GM03348 (cell line): Measurements from ENCODE around the gene MNT.

Experiments
- DNase-seq: peaks from one replicate; pipeline ENCODE4 v3.0.0; 2012; ENCODE audit warnings: low spot score

Gene MNT

DNA sequence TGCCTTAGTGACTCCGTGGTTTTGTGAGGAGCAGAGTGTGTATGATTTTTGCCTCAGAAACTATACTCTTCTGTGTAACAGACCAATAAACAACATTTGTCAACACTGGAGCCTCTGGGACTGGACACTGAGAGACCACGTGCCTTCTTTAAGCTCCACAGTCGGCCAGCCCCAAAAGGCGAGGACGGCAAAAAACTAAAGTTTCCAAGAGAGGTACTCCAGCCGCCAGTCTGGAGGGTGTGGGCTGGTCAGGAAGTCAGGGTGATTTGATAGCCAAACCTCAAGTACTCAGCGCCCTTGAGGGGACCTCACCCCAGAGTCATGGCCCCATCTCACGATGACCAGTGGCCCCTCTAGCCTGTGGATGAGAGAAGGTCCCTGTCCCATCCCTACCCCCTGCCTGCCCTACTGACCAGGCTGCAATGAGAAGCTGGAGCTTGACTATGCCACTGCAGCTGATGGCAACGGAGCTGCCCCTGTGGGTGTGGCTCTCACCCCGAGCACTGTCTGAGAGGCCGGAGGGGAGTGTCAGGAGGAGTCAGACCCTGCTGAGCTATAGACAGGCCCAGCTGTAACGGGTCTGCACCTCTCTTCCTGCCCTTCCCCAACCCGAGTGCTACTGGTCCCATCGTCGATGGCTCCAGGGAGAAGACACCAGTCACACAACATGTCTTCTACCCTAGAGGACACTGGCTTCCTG lies 19.8 kb downstream of the MNT start:
- DNase-seq, result no peak

DNA sequence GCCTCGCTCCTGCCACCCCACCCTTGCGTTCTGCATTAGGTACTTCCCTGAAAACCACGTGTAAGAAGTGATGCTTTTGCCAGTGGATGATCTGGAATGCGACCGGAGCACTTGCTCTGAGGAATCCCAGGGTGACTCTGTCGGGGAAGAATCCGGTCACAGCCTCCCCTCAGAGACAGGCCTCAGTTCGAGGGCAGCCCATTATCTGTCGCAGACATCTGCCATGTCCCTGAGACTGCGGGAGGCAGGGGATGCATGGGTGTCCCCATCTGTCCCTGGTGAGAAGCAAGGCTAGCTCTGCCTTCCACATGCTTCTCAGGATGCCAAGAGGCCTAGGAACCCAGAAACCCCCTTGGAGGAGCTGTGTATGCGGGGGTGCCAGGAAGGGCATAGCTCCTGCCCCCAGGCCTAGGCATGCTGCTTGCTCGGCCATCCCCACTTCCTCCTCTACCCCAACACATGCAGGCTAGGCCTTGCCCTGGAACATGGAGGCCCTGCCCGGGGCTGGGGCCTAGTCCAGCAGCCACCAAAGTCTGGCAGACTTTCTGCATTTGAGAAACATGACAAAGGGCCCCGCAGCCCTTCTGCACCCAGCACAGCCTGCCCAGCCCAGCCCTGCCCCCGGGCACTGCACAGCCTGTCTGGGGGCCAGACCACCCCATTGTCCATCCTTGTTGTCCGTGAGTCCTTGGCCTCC lies 20.5 kb downstream of the MNT start:
- no peak for DNase-seq

DNA sequence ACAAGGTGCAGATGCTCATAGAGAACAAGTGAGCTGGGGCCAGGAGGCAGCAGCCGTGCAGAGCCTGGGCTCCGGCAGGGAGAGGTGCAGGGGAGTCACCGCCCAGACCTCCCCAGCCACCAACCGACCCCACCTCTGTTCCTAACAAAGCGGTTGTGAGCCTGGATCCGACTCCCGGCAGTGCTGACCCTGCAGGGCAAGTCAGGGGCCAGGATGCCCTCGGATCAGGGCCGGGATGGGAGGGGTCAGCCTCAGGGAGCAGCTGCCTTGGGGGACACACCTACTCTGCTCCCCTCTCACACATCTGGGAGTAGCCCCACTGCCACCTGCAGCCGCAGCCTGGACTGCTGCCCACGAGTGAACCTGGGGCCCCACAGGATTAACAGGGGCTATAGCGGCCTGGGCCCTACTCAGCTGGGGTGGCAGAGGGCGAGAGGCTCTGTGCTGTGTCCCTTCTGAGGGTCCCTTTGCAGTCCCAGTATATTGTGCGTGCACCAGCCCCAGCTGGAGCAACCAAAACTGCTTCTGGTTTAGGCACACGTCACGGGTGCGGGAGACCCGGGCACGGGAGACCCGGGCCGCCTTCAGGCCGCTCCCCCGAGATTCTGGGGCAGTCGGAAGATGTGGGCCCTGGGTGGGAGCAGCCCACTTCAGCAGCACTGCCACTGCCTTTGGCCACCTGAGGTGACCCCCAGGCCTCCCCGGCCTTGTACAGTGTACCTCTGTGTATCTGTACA lies 21.2 kb downstream of the MNT start:
- DNase-seq, result no peak

DNA sequence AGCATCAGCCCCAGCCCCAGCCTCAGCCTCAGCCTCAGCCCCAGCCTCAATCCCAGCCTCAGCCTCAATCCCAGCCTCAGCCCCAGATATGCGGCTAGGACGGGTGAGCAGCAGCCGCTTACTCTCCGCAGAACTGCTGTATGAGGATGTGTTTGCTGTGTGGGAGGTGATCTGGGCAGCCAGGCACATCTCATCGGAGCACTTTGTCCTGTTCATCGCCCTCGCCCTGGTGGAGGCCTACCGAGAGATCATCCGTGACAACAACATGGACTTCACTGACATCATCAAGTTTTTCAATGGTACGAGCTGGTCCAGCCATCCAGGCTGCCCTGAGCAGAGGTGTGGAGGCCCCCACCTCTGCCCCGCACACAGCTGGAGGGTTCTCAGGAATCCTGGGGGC lies 22.0 kb downstream of the MNT start:
- no peak for DNase-seq

DNA sequence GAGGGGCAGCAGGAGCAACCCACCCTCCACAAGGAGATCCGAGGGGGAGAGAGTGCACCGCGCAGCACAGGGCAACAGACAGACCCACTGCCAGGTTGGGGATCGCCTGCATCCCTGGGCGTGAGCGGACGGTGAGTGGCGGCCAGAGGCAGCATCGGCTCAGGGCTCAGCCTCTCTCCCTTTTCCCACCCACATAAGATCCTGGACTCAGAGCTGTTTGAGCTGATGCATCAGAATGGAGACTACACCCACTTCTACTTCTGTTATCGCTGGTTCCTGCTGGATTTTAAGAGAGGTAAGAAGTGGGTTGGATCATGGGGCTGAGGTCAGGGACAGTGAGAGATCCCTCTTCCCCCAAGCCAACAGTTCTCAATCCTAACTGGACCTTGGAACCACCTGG lies 23.2 kb downstream of the MNT start:
- no peak for DNase-seq

DNA sequence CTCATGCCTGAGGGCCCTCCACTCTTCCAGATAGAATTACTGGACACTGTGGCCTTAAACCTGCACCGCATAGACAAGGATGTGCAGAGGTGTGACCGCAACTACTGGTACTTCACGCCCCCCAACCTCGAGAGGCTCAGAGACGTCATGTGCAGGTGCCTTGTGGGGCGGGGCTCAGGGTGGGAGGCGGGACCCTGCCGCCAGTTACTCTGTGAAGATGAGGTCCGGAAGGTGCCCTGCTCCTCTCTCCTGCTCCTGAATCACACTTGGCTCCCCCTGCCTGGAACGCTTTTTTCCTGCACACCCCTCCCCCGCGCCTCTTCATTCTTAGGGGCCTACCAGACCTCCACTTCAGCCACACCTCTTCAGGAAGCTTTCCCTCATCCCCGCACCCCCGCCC lies 24.8 kb downstream of the MNT start:
- DNase-seq, result no peak

DNA sequence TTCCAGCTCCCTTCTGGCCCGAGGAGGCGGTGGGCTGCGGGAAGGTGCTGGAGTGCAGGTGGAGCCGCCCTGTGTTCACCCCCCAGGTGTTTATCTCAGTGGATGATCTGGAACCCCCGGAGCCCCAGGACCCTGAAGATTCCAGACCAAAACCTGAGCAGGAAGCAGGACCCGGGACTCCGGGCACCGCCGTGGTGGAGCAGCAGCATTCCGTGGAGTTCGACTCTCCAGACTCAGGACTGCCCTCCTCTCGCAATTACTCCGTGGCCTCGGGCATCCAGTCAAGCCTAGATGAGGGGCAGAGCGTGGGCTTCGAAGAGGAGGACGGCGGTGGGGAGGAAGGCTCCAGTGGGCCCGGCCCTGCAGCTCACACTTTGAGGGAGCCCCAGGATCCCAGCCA lies 25.5 kb downstream of the MNT start:
- DNase-seq, result no peak

DNA sequence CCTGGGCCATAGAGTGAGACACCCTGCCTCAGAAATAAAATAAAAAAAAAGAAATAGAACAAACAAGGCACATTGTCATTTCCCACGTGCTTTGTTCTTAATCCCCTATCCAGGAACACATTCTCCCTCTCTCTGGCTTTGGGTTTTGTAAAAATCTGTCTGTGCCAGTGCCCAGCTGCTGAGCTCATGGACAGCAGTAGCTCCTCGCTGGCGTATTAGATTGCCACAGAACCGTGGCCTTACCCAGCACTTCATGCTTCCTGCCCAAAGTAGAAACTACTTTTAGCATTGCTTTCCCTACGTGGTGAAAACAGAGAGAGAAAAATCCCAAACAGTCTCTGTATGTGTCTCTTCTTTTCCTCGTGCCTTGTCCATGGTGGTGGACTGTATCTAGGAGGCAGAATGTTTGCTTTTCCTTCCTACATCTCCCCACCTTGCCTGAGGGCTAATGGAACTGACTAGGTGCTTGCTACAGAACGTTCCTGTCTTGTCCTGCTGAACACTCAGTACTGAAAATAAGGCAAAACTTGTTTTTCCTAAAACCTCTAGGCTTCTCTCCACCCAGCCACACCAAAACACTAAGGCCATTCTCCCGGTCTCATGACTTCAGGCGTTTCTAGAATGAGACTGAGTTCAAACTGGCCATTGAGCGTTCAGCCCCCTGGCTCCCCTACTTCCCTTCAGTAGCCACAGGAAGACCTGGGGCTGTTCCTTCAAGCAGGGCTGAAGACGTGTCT lies 26.1 kb downstream of the MNT start:
- DNase-seq, result no peak

DNA sequence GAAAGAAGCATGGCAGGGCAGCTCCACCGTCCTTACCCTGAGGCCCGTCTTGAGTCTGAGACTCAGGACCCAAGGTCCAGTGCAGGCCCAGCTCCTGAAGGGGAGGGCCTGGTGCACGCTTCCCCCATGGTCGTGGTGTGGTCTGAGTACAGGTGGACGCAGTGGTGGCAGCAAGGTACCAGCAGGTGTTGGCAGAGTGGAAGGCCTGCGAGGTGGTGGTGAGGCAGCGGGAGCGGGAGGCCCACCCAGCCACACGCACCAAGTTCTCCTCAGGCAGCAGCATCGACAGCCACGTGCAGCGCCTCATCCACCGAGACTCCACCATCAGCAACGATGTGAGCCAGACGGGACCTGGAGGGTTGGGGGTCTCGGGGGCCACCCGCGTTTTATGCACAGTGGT lies 27.7 kb downstream of the MNT start:
- DNase-seq, result no peak

DNA sequence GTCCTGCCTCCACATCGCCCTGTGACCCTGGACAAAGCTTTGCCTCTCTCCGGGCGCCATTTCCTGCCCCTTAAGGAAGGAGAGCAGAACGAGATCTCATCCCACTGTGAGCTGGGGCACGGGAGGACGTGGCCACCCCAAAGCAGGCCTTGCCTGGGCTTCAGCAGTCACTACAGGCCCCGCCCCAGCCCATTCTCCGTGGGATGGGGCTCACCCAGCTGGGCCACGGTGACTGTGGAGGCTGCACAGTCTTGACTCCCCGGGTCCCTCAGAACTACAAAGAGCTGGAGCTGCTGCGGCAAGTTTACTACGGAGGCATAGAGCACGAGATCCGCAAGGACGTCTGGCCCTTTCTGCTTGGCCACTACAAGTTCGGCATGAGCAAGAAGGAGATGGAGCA lies 28.2 kb downstream of the MNT start:
- no peak for DNase-seq

DNA sequence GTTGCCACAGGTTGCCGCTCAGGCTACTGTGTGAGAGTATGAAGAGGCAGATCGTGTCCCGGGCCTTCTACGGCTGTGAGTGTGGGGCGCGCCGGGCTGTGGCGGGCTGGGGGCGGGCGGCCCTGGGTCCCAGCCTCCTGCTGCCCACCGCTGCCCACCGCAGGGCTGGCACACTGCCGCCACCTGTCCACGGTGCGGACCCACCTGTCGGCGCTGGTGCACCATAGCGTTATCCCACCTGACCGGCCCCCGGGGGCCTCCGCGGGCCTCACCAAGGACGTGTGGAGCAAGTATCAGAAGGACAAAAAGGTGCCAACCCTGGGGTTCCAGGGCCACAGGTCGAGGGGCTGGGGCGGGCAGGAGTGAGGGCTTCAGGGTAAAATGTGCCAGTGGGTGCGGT lies 28.7 kb downstream of the MNT start:
- no peak for DNase-seq

DNA sequence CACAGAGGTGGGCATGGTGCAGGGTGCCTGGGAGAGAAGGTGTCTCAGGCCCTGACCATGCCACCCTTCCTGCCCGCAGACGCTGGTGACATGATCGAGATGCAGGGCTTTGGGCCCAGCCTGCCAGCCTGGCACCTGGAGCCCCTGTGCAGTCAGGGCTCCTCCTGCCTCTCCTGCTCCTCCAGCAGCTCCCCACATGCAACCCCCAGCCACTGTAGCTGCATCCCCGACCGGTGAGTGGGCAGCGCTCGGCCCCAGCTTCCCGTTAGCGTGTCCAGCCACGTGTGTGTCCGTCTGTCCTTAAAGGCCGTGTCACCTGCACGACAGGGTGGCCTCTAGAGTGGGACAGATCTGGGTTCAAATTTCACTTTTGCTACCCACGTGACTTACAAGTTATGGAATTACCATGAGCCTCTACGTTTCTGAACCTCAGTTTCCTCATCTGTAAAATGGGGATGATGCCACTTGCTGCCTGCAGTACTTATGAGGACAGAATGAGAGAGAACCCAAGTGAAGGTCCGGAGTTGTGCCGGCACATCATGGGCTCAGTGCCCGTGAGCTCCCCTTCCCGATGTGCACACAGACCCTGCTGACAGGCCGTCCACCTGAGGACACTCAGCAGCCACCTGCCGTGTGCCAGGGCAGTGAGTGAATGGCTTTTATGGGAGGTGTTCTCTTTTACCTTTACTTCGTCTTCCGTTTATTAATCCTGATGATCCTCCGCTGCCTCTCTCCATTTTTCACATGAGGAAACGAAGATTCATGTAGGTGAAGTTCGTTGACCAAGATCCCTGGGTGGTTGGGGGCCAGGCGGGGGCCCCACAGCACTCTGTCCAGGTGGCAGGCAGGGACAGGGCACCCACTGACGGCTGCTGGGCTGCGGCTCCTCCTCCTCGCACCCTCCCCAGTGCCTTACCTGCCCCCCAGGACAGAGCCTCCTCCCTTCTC lies 29.4 kb downstream of the MNT start:
- DNase-seq, result no peak

DNA sequence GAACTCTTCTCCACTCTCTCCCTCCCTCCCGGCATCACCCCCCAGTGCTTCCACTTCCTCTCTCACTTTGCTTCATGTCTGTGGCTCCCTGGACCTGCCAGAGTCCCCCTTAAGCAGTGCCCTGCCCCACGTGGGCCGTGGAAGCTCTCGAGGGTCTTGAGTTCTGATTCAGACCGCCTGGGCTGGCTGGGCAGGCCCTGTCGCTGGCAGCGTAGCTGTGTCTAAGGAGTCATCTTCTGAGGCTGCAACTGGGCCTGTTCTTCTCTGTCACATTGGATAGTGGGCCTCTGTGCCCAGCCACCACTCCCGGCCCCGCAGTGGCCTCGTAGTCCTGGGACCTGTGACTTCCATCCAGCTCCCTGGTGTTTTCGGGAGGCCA lies 30.7 kb downstream of the MNT start:
- no peak for DNase-seq

DNA sequence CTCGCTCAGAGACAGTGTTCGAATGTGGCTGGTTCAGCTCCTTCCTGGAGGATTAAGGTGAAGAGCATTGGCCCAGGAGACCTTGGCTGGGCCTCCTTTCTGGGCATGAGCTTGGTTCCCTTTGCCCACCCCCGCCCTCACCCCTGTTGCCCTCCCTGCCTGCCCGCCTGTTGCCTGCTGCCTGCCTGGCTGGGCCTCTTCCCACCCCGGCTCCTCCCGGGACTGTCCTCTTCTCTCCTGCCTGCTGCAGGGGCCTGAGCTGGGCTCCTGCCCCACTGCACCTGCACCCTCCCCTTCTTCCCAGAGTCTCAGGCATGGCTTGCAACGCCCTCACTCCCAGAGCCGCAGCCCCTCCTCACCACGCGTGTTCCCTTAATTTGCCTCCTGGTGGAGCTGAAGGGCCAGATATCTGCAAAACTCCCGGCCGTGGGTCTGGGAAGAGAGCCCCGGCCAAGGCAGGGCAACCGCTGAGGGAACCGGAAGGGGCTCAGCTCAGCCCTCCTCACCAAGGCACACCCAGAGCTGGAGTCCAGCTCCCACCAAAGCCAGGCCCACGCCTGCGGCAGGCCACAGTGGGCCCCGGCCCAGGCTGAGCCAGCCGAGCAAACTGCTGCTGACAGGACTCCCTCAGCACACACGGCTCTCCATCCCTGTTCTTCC lies 31.2 kb downstream of the MNT start:
- DNase-seq, result no peak

DNA sequence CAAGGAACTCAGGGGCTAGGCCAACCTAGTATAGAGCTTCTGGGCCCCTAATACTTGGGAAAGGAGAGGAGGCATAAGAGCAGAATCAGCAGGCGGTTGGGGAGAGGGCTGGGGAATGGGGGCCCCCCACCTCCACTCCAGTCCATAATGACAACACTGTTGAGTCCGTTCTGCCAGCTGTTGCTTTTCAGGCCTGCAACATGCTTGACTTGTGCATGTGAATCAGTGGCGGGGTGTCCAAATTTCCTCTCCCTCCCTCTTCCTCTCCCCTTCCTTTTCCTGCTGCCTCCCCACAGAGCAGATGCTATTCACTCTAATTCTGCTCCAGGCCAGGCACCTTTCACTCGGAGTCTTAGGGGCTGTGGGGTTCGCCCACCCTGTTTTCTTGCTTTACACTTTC lies 31.8 kb downstream of the MNT start:
- no peak for DNase-seq

DNA sequence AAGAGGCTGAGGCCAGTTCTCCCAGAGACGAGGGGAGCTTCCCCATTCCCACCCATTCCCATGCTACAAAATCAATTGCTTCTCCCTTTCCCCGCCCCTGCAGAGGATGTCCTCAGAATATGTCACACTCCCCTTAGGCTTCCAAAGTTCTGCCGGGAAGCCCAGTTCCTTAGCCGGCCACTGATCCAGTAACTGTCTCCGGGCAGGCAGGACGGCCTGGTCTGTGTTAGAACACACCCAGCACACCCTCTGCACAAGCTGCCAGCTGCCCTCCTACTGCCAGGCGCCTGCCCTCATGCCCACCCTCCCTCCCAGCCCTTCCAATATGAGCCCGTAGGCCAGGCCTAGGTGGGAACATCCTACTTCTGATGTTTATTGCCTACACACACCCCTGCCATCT lies 32.5 kb downstream of the MNT start:
- DNase-seq, result no peak

DNA sequence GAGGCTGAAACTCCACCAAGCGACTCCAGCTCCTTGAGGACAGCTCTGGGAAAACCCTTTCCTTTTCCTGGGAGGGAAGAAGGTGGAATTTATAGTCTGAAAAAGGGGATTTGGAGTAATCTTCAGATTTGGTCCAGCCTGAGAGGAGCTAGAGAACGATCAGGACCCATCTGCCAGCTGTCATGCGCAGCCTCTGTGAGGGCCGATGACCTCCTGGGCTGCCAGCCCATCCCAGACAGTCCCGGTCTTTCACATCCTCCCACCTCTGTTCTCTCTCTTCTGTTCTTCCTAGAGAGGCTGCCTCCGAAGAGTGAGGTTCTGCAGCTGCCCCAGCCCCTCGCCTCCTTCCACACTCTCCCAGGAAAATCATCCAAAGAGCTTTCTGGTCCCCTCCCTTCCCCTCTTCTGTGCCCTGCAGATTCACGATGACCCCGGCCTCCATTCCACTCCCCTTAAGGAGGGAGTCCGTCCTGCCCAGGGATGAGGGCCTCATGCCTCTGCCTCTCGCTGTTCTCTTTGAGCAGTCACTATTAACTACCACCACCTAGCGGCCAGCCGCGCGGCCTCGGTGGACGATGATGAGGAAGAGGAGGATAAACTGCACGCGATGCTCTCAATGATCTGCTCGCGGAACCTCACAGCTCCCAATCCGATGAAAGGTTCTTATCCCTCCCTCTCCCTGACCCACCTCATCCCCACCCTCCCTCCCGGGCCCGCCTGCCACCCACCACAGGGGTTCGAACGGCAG lies 33.9 kb downstream of the MNT start:
- DNase-seq, result no peak

DNA sequence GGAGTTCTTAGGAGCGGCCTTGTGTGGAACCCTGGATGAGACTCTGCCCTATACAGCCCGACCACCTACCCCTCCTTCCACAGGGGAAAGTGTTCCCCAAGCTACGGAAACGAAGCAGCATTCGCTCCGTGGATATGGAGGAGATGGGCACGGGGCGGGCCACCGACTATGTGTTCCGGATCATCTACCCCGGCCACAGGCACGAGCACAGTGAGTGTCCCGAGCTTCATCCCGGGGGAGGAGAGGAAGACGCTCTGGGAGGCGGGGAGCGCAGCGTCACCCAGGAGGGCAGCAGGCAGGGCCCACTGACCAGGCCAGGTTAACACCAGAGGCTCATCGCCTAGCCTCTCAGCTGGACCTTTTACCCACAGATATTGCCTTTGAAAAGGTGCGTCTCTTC lies 35.7 kb downstream of the MNT start:
- no peak for DNase-seq

DNA sequence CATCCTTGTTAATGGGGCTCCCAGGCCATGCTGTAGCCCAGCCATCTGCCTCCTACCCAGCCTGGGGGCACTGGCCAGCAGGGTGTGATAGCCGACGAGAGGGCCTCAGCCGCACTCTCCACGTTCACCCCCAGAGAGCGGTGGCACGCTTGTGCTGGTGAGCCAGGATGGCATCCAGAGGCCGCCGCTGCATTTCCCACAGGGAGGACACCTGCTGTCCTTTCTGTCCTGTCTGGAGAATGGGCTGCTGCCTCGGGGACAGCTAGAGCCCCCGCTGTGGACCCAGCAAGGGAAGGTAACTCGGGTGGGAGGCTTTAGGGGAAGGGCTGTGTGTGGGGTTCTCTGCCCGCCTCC lies 36.1 kb downstream of the MNT start:
- DNase-seq, result no peak
